Adrenal gland (tissue), 5 donors: ENCODE measurements around the gene KIT.

Source experiments
- CTCF ChIP-seq, 6 experiments: fragments of 450-650 bp in 4 of 6; fragments of 200-600 bp in 2 of 6; sonication (generic) in 1 of 6; IDR thresholded peaks; 1 replicate in 5 of 6; 2 replicates in 1 of 6; pipeline versions ENCODE4 v1.5.1 to v1.8.0; 2016 to 2021; ENCODE audit warnings: antibody characterized with exemption in 6 of 6, mild to moderate bottlenecking in 2 of 6, moderate library complexity in 1 of 6
- POLR2A ChIP-seq, 2 donors: fragments of 450-650 bp; IDR thresholded peaks; one replicate each; pipeline ENCODE4 v1.6.1; 2017; ENCODE audit warnings: antibody characterized with exemption in 2 of 2, mild to moderate bottlenecking in 2 of 2, moderate library complexity in 1 of 2
- donor health status: DM: no; HTN: no; CAD: no.

- TF ChIP-seq CTCF (IDR thresholded peaks at IDR 0.05) (no peak), POLR2A (IDR thresholded peaks at IDR 0.05) (no peak)
Observed at GRCh38 chr4:54767376-54767775, 109.6 kb downstream of the KIT start.
